IMR-90 (cell line): ENCODE measurements around the gene MOCS2. TPM values are rescaled to one million over a fixed set of nuclear protein-coding genes. Genes with fewer than 3 reads are reported as not detected.
A peak's percentile ranks its signal among the peaks of the same experiment; 100 is the strongest.

ENCODE experiments used
- ATAC-seq: fragments of 200-7000 bp; cut with Tn5 transposase; 2 replicates; pipeline ENCODE4 v1.9.1; 2020; ENCODE audit warnings: low read depth, mild to moderate bottlenecking, moderate library complexity
- BruUV-seq: library from RNA; stranded (reverse); fragments of 400-500 nt; replicated peaks from 2 replicates; lab custom pipeline; 2021; lab: Mats Ljungman, UMichigan
- CTCF ChIA-PET: fragments of 300-600 bp; formaldehyde crosslinking; extraction: SDS; loops from one replicate; lab custom pipeline; 2021; ENCODE audit warnings: antibody characterized with exemption; lab: Yijun Ruan, JAX
- POLR2A ChIA-PET: fragments of 300-600 bp; sonication (Branson Sonifier 250); formaldehyde crosslinking; loops from one replicate; lab custom pipeline; 2022; ENCODE audit warnings: antibody characterized with exemption; ENCODE audit not compliant: unreplicated experiment; lab: Charles Lee
- DNase-seq: peaks from one replicate; pipeline ENCODE4 v3.0.0; 2013
- H2AFZ ChIP-seq: replicated peaks from 2 replicates; pipeline ENCODE3; 2013; ENCODE audit warnings: low read length, mild to moderate bottlenecking; ENCODE audit not compliant: poor library complexity
- H2AK5ac ChIP-seq: 2 replicates; pipeline ENCODE4 v1.6.1; 2013; ENCODE audit warnings: low read depth, low read length, inconsistent platforms
- H2AK9ac ChIP-seq: replicated peaks from 2 replicates; pipeline ENCODE3; 2013; ENCODE audit warnings: mild to moderate bottlenecking, low read depth, low read length, moderate library complexity; ENCODE audit not compliant: poor library complexity
- H2BK120ac ChIP-seq: 2 replicates; pipeline ENCODE4 v1.6.1; 2013; ENCODE audit warnings: low read depth, low read length, inconsistent platforms
- H2BK15ac ChIP-seq: 3 replicates; pipeline ENCODE4 v1.6.1; 2013; ENCODE audit warnings: low read depth, low read length, inconsistent platforms
- H2BK20ac ChIP-seq: 2 replicates; pipeline ENCODE4 v1.6.1; 2013; ENCODE audit warnings: low read depth, mild to moderate bottlenecking, inconsistent platforms, low read length, moderate library complexity
- H2BK5ac ChIP-seq: 2 replicates; pipeline ENCODE4 v1.6.1; 2013; ENCODE audit warnings: mild to moderate bottlenecking, low read depth, low read length, inconsistent platforms; ENCODE audit not compliant: poor library complexity, severe bottlenecking
- H3K14ac ChIP-seq: replicated peaks from 2 replicates; pipeline ENCODE4 v1.6.1; 2013; ENCODE audit warnings: low read depth, low read length, inconsistent platforms
- H3K18ac ChIP-seq: 2 replicates; pipeline ENCODE4 v1.6.1; 2013; ENCODE audit warnings: low read depth, low read length, control low read depth
- H3K23ac ChIP-seq: 2 replicates; pipeline ENCODE4 v1.6.1; 2013; ENCODE audit warnings: low read depth, low read length, inconsistent platforms
- H3K27ac ChIP-seq: 2 replicates; pipeline ENCODE4 v1.5.1; 2013; ENCODE audit warnings: mild to moderate bottlenecking, control low read depth, low read length; ENCODE audit not compliant: insufficient read depth
- H3K27me3 ChIP-seq: 2 replicates; pipeline ENCODE4 v1.6.1; 2013; ENCODE audit warnings: low read length; ENCODE audit not compliant: control insufficient read depth, insufficient read depth
- H3K36me3 ChIP-seq: 2 replicates; pipeline ENCODE4 v1.6.1; 2013; ENCODE audit warnings: low read length, mixed read lengths; ENCODE audit not compliant: control insufficient read depth, insufficient read depth
- H3K4ac ChIP-seq: 2 replicates; pipeline ENCODE4 v1.6.1; 2013; ENCODE audit warnings: low read depth, low read length, inconsistent platforms
- H3K4me1 ChIP-seq: 2 replicates; pipeline ENCODE4 v1.6.1; 2013; ENCODE audit warnings: low read length, mixed read lengths; ENCODE audit not compliant: control insufficient read depth, insufficient read depth
- H3K4me2 ChIP-seq: 2 replicates; pipeline ENCODE4 v1.6.1; 2013; ENCODE audit warnings: low read depth, mild to moderate bottlenecking, control low read depth, low read length, moderate library complexity
- H3K4me3 ChIP-seq: 2 replicates; pipeline ENCODE4 v1.5.1; 2013; ENCODE audit warnings: low read depth, mild to moderate bottlenecking, control low read depth, low read length, moderate library complexity; ENCODE audit not compliant: insufficient read depth
- H3K56ac ChIP-seq: 2 replicates; pipeline ENCODE4 v1.6.1; 2013; ENCODE audit warnings: low read length, inconsistent platforms; ENCODE audit not compliant: insufficient read depth; ENCODE audit errors: extremely low read depth
- H3K79me1 ChIP-seq, 2 experiments: 2 replicates each; pipeline ENCODE4 v1.6.1; 2013; ENCODE audit warnings: low read length in 2 of 2, inconsistent platforms in 1 of 2, low read depth in 1 of 2
- H3K9ac ChIP-seq: 2 replicates; pipeline ENCODE4 v1.6.1; 2013; ENCODE audit warnings: low read depth, low read length, control low read depth
- H3K9me1 ChIP-seq: 2 replicates; pipeline ENCODE4 v1.6.1; 2013; ENCODE audit warnings: low read length, inconsistent platforms; ENCODE audit not compliant: insufficient read depth
- H3K9me3 ChIP-seq: 2 replicates; pipeline ENCODE4 v1.6.1; 2013; ENCODE audit warnings: low read length; ENCODE audit not compliant: control insufficient read depth, insufficient read depth
- H4K20me1 ChIP-seq: 2 replicates; pipeline ENCODE4 v1.6.1; 2013; ENCODE audit warnings: low read length, inconsistent platforms; ENCODE audit not compliant: insufficient read depth
- H4K5ac ChIP-seq: 2 replicates; pipeline ENCODE4 v1.6.1; 2013; ENCODE audit warnings: mild to moderate bottlenecking, low read depth, low read length, control low read depth
- H4K8ac ChIP-seq, 2 experiments: 2 replicates each; pipeline ENCODE4 v1.6.1; 2013; ENCODE audit warnings: low read depth in 2 of 2, low read length in 2 of 2, control low read depth in 1 of 2, inconsistent platforms in 1 of 2
- H4K91ac ChIP-seq: 2 replicates; pipeline ENCODE4 v1.6.1; 2013; ENCODE audit warnings: low read depth, low read length, inconsistent platforms; ENCODE audit not compliant: insufficient read depth
- MAFK ChIP-seq: IDR thresholded peaks from 2 replicates; pipeline ENCODE4 v1.6.1; 2012; ENCODE audit warnings: low read depth, low read length, improper control_type of control experiment
- RFX5 ChIP-seq: IDR thresholded peaks from 2 replicates; pipeline ENCODE4 v1.8.0; 2012; ENCODE audit warnings: low read depth, mild to moderate bottlenecking, low read length, moderate library complexity
- WGBS, 2 experiments: methylation state at CpG; one replicate each; pipeline versions ENCODE4 v1.1.5 to v1.1.7; 2013; ENCODE audit warnings: missing lambda C conversion rate in 2 of 2; ENCODE audit not compliant: insufficient read length in 1 of 2; ENCODE audit errors: extremely low coverage in 2 of 2; 5-methylcytosine and 5-hydroxymethylcytosine counted together
- dilution Hi-C: fragments of 300-500 bp; cut with HindIII; formaldehyde crosslinking; loops from one replicate; pipeline ENCODE4 v1.14.3; 2018; ENCODE audit warnings: low sequenced_read_pairs; ENCODE audit not compliant: unreplicated experiment
- in situ Hi-C: fragments of 300-500 bp; cut with MboI; formaldehyde crosslinking; loops from 3 replicates; pipeline ENCODE4 v1.14.3; 2019; ENCODE audit warnings: low sequenced_read_pairs, inconsistent platforms, mixed read lengths
- intact Hi-C: fragments of 100-400 bp; cut with micrococcal nuclease; formaldehyde crosslinking; loops from 2 replicates; pipeline ENCODE4 v1.10.0; 2022
- polyA plus RNA-seq, 3 experiments: library from polyadenylated mRNA; depleted of rRNA; stranded (reverse); fragments of >200 nt; gene quantifications; 2 replicates each; pipeline ENCODE4 v1.2.3, GENCODE V29; 2012; ENCODE audit warnings: low replicate concordance in 1 of 3
- total RNA-seq: library from RNA; depleted of rRNA; stranded (reverse); fragments of >200 nt; gene quantifications from 2 replicates; pipeline ENCODE4 v1.2.3, GENCODE V29; 2012

Gene MOCS2
- total and polyA plus RNA-seq, 2 of the 4 experiments (the other 2 are of a cell fraction), result 36.4 to 40.0 TPM

DNA sequence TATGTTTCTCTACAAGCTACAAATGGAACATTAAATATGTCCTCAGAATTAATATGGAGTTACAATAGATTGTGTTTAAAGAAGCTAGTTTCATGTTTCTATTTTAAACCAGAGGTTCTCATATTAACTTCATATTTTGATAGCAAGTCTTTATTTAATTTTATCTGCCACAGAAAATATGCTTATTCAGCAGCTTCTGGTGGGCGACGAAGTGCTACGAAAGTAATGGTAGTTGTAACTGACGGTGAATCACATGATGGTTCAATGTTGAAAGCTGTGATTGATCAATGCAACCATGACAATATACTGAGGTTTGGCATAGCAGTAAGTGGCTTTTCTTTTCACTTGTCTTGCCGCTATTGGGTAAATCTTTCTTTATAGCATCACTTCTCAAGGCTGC lies 54.2 kb downstream of the MOCS2 start:
- ATAC-seq (no peak), DNase-seq (no peak)
- Histone ChIP-seq H2BK15ac (no peak overlapping the region), H3K9me1 (0 out of 2 replicates have a peak, but pooled peaks cover 4% of the 10 kb centered on the region), H3K14ac (no peak overlapping the region), H4K20me1 (no peaks in the 10 kb centered on the region), H3K27ac (no peak overlapping the region), H2AK9ac (no peak overlapping the region), H3K79me1 (peaks cover 8 to 20% of the 10 kb centered on the region in 2 experiments; a peak in 3 of 4 replicates), H3K27me3 (no peaks in the 10 kb centered on the region), H2BK120ac (no peak overlapping the region), H3K4me2 (no peak overlapping the region), H3K18ac (no peak overlapping the region), H4K91ac (no peak overlapping the region), H4K8ac (no peak overlapping the region), H3K4ac (no peak overlapping the region), H3K9ac (no peak overlapping the region), H3K56ac (no peak overlapping the region), H2AK5ac (no peak overlapping the region), H3K23ac (no peak overlapping the region), H3K9me3 (no peaks in the 10 kb centered on the region), H2AFZ (no peak overlapping the region), H3K4me1 (no peaks in the 10 kb centered on the region), H4K5ac (no peak overlapping the region), H2BK20ac (no peak overlapping the region), H2BK5ac (no peak overlapping the region), H3K4me3 (no peak overlapping the region), H3K36me3 (peaks cover 31% of the 10 kb centered on the region)
- TF ChIP-seq RFX5 (no peak), MAFK (peak; percentile 89)
- CTCF ChIA-PET, result no interaction called here
- intact Hi-C loops (no loop called here), dilution Hi-C loops (loop anchor here (25.0 kb wide), 1 partner anchor 93 kb away; no protein-coding TSS in a partner anchor), in situ Hi-C loops (no loop called here)
- WGBS, 2 experiments, result no CpG with 5 or more reads among the region's 5 CpGs
- no TSS peak for BruUV-seq
- POLR2A ChIA-PET, result no interaction called here
